Heart right ventricle (tissue), 16 donors: ENCODE data around the gene MAN2A1. TPM values are rescaled to one million over a fixed set of nuclear protein-coding genes. Genes with fewer than 3 reads are reported as not detected.

Source experiments
- ATAC-seq, 8 donors: fragments of 200-7000 bp; cut with Tn5 transposase; one replicate each; pipeline ENCODE4 v1.9.1; 2020; ENCODE audit warnings: mild to moderate bottlenecking in 8 of 8, moderate library complexity in 8 of 8, moderate number of reproducible peaks in 1 of 8
- DNase-seq, 2 donors: peaks; one replicate each; pipeline ENCODE4 v3.0.0-alpha.2; 2020
- H3K27ac ChIP-seq, 10 donors: fragments of 200-600 bp; sonication (generic) in 2 of 10; one replicate each; pipeline versions ENCODE4 v1.5.0 to v1.8.0; 2020 to 2022; ENCODE audit warnings: mild to moderate bottlenecking in 3 of 10
- H3K27me3 ChIP-seq, 7 donors: fragments of 200-600 bp; one replicate each; pipeline ENCODE4 v1.8.0; 2021 to 2022; ENCODE audit warnings: mild to moderate bottlenecking in 2 of 7
- H3K36me3 ChIP-seq, 9 donors: fragments of 200-600 bp; sonication (generic) in 1 of 9; one replicate each; pipeline versions ENCODE4 v1.5.0 to v1.8.0; 2020 to 2022; ENCODE audit warnings: mild to moderate bottlenecking in 2 of 9
- H3K4me1 ChIP-seq, 9 donors: fragments of 200-600 bp; sonication (generic) in 1 of 9; one replicate each; pipeline versions ENCODE4 v1.5.0 to v1.8.0; 2020 to 2022; ENCODE audit warnings: mild to moderate bottlenecking in 4 of 9
- H3K4me3 ChIP-seq, 10 donors: fragments of 200-600 bp; sonication (generic) in 2 of 10; one replicate each; pipeline versions ENCODE4 v1.5.0 to v1.8.0; 2020 to 2022; ENCODE audit warnings: mild to moderate bottlenecking in 7 of 10, moderate library complexity in 2 of 10
- H3K9me3 ChIP-seq, 11 donors: fragments of 200-600 bp in 10 of 11; sonication (generic) in 2 of 11; one replicate each; pipeline versions ENCODE4 v1.5.0 to v1.8.0; 2013 to 2022; ENCODE audit warnings: mild to moderate bottlenecking in 2 of 11, control low read depth in 1 of 11, moderate library complexity in 1 of 11
- WGBS, 2 donors: extraction: QIAGEN DNeasy Blood & Tissue Kit; methylation state at CpG; one replicate each; pipeline ENCODE4 v1.1.7; 2013; ENCODE audit warnings: inconsistent platforms in 1 of 2; 5-methylcytosine and 5-hydroxymethylcytosine counted together
- intact Hi-C, 10 donors: fragments of 100-400 bp; cut with DNase I; formaldehyde crosslinking; loops; one replicate each; pipeline versions ENCODE4 v1.11.1 to v1.14.2; 2022
- polyA plus RNA-seq, 2 donors: library from polyadenylated mRNA; stranded (reverse); fragments of 200-250 nt; gene quantifications; one replicate each; pipeline ENCODE4 v1.2.3, GENCODE V29; 2013
- total RNA-seq, 10 donors: library from RNA; stranded (reverse); fragmentation: NEBNext Ultra II Directional in 3 of 10; extraction: Animal tissue kit (Norgen Biotek cat#: 25700) in 3 of 10; gene quantifications; one replicate each; pipeline versions ENCODE4 v1.2.1 to v1.2.4, GENCODE V29; 2021 to 2023
- TF ChIP-seq, protein P1 (sequence below), 9 donors: fragments of 200-600 bp; sonication (generic) in 2 of 9; IDR thresholded peaks; one replicate each; pipeline versions ENCODE4 v1.5.0 to v1.8.0; 2021 to 2022; ENCODE audit warnings: antibody characterized with exemption in 9 of 9, mild to moderate bottlenecking in 5 of 9, moderate library complexity in 1 of 9
- donor health status: Arrhythmogenic right ventricular cardiomyopathy.
- donor health status: ischemic (EF 13 %, LVEDD 7.1; RV severe dilation, severe dysfunction).
- donor health status: healthy with polysubstance abuse.
- donor health status: DM: no; HTN: yes; CAD: no.
- donor health status: DM: no; HTN: no; CAD: no.
- donor health status: ischemic (EF 25% LVEDD 6.9; RV normal size, moderate dysfunction).
- donor health status: ischemic (EF 25% LVEDD 5.7; RV mildly dilated, moderate dysfunction).
- donor health status: healthy.
- donor health status: DM: yes; HTN: yes; CAD: no.
- donor health status: Ischemic cardiomyopathy.
- donor health status: ischemic (EF 35%, LVEDD 5.7; RV mildly dilated, moderate dysfunction).
- donor health status: nonischemic (EF 11% LVEDD 7.7; RV severe dilation, severe dysfunction).
- donor health status: DM: yes; HTN: yes; CAD: no.
- donor health status: PGD.
- donor health status: ischemic (EF 29% LVEDD 5.4; RV normal size, mild dysfunction).
- donor health status: nonischemic (EF 23%, LVEDD 6.1; RV moderate dilation, normal function).

MAN2A1 gene
- total and polyA plus RNA-seq, 12 donors, result 2.9 to 16.1 (median 6.5) TPM

DNA sequence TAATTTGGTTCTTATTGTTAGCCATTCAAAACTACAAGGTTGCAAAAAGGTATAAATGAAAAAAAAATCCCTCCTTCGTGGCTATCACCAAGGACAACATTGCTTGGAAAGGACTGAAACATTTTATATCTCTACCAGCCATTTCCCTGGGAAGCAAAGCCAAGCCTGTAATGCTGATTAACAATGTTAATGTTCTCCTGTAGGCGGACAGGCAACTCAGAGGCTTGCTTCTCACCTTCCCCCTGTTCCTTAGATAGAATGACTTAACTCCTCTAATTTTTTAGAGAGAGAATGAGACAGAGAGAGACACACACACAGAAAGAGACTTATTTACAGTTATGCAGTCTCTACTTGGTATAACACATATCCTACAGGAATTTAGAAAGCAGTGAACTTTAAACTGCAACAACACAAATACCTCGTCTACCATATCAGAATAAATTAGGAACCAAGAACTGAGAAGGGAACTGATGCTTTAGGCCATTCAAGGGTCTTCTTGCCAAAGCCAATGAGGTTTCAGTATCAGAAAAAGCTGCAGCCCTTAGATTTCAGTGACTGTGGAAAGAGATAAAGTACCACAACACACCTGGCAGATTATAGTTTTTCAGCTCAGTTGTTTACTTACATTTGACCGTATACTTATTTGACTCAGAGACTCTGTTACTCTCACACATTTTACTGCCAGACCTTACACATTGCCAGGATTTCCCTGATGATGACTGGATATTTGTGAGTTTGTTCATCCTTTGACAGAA lies 20.9 kb upstream of the MAN2A1 start:
- Histone ChIP-seq H3K36me3 (no peaks in the 10 kb centered on the region), H3K9me3 (no peaks in the 10 kb centered on the region), H3K4me1 (no peaks in the 10 kb centered on the region), H3K27me3 (peaks cover 0 to 9% (median 4%) of the 10 kb centered on the region in 7 donors), H3K4me3 (no peak overlapping the region), H3K27ac (no peak overlapping the region)
- WGBS, 2 donors, result 76 to 78% methylated on average over 4 of the region's 4 CpGs
- no peak for DNase-seq
- intact Hi-C loops, result no loop called here
- TF ChIP-seq, protein P1, sequence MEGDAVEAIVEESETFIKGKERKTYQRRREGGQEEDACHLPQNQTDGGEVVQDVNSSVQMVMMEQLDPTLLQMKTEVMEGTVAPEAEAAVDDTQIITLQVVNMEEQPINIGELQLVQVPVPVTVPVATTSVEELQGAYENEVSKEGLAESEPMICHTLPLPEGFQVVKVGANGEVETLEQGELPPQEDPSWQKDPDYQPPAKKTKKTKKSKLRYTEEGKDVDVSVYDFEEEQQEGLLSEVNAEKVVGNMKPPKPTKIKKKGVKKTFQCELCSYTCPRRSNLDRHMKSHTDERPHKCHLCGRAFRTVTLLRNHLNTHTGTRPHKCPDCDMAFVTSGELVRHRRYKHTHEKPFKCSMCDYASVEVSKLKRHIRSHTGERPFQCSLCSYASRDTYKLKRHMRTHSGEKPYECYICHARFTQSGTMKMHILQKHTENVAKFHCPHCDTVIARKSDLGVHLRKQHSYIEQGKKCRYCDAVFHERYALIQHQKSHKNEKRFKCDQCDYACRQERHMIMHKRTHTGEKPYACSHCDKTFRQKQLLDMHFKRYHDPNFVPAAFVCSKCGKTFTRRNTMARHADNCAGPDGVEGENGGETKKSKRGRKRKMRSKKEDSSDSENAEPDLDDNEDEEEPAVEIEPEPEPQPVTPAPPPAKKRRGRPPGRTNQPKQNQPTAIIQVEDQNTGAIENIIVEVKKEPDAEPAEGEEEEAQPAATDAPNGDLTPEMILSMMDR (IDR thresholded peaks at IDR 0.05), result no peak
- ATAC-seq, result no peak

DNA sequence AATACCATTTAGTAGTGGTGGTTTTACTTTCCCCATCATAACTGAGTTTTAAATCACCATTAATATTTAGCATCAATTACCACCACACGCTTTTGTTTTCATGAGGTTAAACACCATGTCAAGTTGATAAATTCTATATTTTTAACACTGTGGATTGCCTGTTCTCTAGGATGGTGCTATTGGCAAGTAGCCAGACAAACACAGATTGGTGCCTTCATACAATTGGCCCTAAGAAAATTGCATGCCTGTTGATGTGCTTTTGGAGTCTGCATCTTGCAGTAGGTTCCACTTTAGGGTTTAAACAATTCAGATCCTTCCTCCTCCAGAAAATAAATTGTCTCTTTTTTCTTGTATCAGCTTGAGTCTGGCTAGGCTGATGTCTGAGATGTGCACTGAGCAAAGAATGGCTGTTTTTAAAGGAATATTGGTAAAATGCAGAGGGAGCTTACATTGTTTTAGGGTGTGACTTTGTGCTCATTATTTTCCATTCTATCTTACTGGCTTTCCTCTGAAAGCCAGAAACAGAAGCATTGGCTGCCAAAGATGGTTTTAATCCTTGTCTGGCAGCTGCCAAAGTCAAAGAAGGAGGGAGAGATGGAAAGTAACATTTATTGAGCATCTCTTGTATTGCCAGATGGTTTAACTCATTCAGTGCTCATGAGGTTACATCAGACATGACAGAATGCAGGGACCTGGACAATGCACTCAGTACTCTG lies 19.6 kb upstream of the MAN2A1 start:
- TF ChIP-seq, protein P1 (IDR thresholded peaks at IDR 0.05), result no peak

DNA sequence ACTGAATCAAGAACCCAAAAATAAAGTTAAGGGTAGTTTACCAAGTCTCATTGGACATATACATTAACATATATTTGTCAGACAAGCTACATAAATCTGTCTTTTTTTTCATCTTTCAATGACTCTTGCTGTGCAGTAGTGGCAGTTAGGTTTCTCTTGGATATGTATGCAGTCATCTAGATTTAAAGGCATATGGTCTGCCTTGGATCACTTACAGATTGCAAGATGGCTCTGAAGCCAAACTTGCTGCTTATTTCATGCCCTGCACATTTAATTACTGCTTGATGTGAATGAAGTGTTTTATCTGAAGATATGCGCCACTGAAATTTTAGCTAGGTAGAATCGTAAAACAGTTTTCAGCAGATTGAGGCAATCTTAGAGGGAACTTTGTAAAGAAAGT lies 18.6 kb upstream of the MAN2A1 start:
- H3K4me3 ChIP-seq, result no peak overlapping the region
- TF ChIP-seq, protein P1 (IDR thresholded peaks at IDR 0.05), result no peak
- H3K27ac ChIP-seq, result no peak overlapping the region
- no peak for ATAC-seq
- no peaks in the 10 kb centered on the region for H3K36me3 ChIP-seq
- no peaks in the 10 kb centered on the region for H3K4me1 ChIP-seq
- no peak for DNase-seq
- intact Hi-C loops, result no loop called here
- H3K9me3 ChIP-seq, result no peaks in the 10 kb centered on the region
- H3K27me3 ChIP-seq, result peaks cover 0 to 23% (median 4%) of the 10 kb centered on the region in 7 donors
- 90 to 94% methylated on average over 2 of the region's 2 CpGs for WGBS, 2 donors

More for the DNA sequence above, 19.6 kb upstream of the MAN2A1 start:
- Histone ChIP-seq H3K27ac (no peak overlapping the region), H3K4me1 (no peaks in the 10 kb centered on the region), H3K9me3 (no peaks in the 10 kb centered on the region), H3K27me3 (peaks cover 0 to 17% (median 4%) of the 10 kb centered on the region in 7 donors), H3K36me3 (no peaks in the 10 kb centered on the region), H3K4me3 (no peak overlapping the region)
- no peak for ATAC-seq
- DNase-seq, result no peak
- WGBS, 2 donors, result 77 to 83% methylated on average over 1 of the region's 1 CpG
- intact Hi-C loops, result no loop called here

DNA sequence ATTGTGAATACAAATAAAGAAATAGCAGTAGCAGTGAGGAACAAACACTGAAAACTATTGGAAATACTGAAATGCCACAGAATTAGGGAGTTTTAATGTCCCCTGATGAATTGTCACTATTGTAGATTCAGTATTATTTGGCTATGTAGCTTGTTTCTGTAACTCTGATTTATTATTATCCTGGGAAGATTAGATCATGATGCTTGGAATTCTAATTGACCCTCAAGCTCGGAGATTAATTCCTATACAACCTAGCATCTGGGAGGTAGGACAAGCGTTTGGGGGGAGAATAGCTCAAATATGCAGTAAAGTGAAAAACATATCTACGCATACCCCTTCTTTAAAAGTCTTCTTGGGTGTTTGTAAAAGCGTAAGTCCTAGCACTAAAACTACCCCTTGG lies 15.1 kb upstream of the MAN2A1 start:
- intact Hi-C loops, result no loop called here
- TF ChIP-seq, protein P1 (IDR thresholded peaks at IDR 0.05), result no peak
- Histone ChIP-seq H3K27me3 (peaks cover 0 to 23% (median 4%) of the 10 kb centered on the region in 7 donors), H3K4me3 (no peak overlapping the region), H3K4me1 (no peaks in the 10 kb centered on the region), H3K9me3 (no peaks in the 10 kb centered on the region), H3K27ac (no peak overlapping the region), H3K36me3 (no peaks in the 10 kb centered on the region)
- no peak for ATAC-seq
- WGBS, 2 donors, result 94 to 95% methylated on average over 4 of the region's 4 CpGs
- DNase-seq, result no peak
